ENCODE data around the gene MLXIP. TPM values are rescaled to one million over a fixed set of nuclear protein-coding genes. Genes with fewer than 3 reads are reported as not detected.

MLXIP gene
- total and polyA plus RNA-seq, 12 donors = 11.5 to 37.9 (median 20.9) TPM

DNA sequence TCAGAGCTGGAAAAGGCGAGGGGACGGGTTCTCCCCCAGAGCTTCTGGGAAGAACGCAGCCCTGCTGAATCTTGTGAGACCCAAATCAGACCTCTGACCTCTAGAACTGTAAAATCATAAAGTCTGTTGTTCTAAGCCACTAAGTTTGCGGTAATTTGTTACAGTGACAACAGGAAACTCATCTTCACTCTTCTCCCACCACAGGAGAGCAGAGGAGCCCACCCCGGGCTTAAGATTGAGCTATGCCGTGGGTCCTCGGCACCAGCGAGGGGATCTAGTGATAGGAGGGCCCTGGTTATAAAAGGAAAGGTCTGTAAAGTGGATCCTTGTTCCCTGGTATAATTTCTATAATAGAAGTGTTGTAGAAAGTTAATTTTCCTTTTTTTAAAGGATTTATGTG lies 7.6 kb downstream of the MLXIP start:
- ATAC-seq (no peak), DNase-seq (no peak)
- intact Hi-C loops (cut with DNase I) = no loop called here

DNA sequence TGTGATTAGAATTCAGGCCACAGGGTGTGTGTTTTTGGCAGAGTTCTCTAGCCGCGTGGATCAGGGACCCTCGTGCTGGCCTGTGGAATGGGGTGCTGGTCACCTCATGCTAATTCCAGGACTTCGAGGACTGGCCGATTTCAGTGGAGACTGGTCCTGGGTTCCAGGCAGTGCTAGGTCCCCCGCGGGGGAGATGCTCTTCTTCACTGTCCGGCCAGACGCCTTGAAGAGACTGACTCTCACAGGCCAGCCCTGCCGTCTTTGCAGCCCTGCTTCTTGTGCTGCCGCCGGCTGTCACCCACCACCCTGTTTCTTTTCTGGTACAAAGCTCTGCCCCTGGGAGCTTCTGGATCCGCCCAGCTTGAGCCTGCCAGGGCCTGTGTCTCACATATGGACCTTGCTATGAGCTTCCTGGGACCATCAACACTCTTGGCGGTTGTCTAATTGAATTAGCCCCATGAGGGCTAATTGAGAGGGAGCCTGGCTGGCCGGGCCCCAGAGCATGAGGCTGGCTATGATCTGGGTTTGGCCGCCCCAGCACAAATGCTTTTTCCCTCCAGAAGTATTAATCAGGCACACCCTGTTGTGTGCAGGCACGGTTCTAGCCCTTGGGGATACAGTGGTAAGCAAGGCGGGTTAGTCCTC lies 8.2 kb downstream of the MLXIP start:
- intact Hi-C loops (cut with DNase I) = no loop called here

More for the DNA sequence above, 7.6 kb downstream of the MLXIP start:
- 83 to 87% methylated on average over 8 of the region's 8 CpGs for WGBS, 2 donors
- TF ChIP-seq, protein P1, sequence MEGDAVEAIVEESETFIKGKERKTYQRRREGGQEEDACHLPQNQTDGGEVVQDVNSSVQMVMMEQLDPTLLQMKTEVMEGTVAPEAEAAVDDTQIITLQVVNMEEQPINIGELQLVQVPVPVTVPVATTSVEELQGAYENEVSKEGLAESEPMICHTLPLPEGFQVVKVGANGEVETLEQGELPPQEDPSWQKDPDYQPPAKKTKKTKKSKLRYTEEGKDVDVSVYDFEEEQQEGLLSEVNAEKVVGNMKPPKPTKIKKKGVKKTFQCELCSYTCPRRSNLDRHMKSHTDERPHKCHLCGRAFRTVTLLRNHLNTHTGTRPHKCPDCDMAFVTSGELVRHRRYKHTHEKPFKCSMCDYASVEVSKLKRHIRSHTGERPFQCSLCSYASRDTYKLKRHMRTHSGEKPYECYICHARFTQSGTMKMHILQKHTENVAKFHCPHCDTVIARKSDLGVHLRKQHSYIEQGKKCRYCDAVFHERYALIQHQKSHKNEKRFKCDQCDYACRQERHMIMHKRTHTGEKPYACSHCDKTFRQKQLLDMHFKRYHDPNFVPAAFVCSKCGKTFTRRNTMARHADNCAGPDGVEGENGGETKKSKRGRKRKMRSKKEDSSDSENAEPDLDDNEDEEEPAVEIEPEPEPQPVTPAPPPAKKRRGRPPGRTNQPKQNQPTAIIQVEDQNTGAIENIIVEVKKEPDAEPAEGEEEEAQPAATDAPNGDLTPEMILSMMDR (IDR thresholded peaks at IDR 0.05) = no peak
- Histone ChIP-seq H3K4me3 (no peak overlapping the region), H3K27me3 (no peaks in the 10 kb centered on the region), H3K9me3 (no peaks in the 10 kb centered on the region), H3K27ac (peak overlapping the region in 9 of 10 donors; percentile 11 to 77 (median 48)), H3K4me1 (peaks cover 20 to 96% (median 80%) of the 10 kb centered on the region in 9 donors), H3K36me3 (peaks cover 0 to 39% (median 8%) of the 10 kb centered on the region in 9 donors)

DNA sequence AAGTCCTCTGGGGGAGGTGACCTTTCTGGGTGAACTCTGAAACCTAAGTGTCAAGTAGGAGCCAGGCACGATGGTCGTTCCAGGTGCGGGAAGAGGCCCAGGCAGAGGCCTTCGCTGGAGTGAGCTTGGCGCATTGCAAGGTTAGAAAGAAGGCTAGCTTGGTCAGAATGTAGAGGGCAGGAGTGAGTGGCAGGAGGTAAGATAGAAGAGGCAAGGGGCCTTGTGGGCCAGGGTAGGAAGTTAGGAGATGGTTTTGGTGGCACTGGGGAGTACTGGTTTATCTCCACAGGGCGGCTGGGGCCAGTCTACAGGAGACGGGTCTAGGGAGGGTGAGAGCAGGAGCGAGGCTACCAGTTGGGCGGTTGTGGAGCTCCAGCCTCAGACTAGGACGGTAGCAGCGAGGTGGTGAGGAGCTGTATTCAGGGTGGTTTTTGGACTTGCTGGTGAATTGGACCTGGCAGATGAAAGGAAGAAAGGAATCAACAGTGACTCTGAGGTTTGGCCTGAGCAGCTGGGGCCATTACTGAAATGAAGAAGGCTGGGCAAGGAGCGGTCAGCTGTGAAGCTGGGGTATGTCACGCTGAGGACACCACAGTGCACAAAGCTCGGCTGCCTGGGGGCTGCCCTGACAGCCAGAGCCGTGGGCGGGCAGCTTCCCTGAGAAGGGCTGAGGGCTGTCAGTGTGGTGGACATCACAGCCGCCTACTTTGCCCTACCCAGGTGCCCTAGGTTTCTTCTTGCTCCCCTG lies 9.0 kb downstream of the MLXIP start:
- H3K27me3 ChIP-seq = no peaks in the 10 kb centered on the region
- H3K4me3 ChIP-seq = peak overlapping the region in 2 of 10 donors; percentile 10 to 20
- intact Hi-C loops (cut with DNase I) = loop anchor here in 1 of 10 donors (2.0 kb wide), 1 partner anchor 33 kb away; no protein-coding TSS in a partner anchor
- TF ChIP-seq, protein P1 (IDR thresholded peaks at IDR 0.05) = no peak
- H3K9me3 ChIP-seq = no peaks in the 10 kb centered on the region
- DNase-seq (no peak), ATAC-seq (peak in 7 of 8 donors; percentile 12 to 45 (median 23))
- 76 to 78% methylated on average over 17 of the region's 17 CpGs for WGBS, 2 donors
- peaks cover 0 to 39% (median 8%) of the 10 kb centered on the region in 9 donors for H3K36me3 ChIP-seq
- peaks cover 28 to 96% (median 78%) of the 10 kb centered on the region in 9 donors for H3K4me1 ChIP-seq
- H3K27ac ChIP-seq = peak overlapping the region; percentile 5 to 77 (median 54)

More for the DNA sequence above, 8.2 kb downstream of the MLXIP start:
- 73 to 74% methylated on average over 18 of the region's 18 CpGs for WGBS, 2 donors
- no peak overlapping the region for H3K4me3 ChIP-seq
- TF ChIP-seq, protein P1 (IDR thresholded peaks at IDR 0.05) = no peak
- H3K9me3 ChIP-seq = no peaks in the 10 kb centered on the region
- H3K27me3 ChIP-seq = no peaks in the 10 kb centered on the region
- H3K36me3 ChIP-seq = peaks cover 0 to 39% (median 8%) of the 10 kb centered on the region in 9 donors
- DNase-seq (no peak), ATAC-seq (peak in 5 of 8 donors; percentile 7 to 40 (median 19))
- peak overlapping the region; percentile 19 to 77 (median 53) for H3K27ac ChIP-seq
- H3K4me1 ChIP-seq = peaks cover 25 to 96% (median 80%) of the 10 kb centered on the region in 9 donors

DNA sequence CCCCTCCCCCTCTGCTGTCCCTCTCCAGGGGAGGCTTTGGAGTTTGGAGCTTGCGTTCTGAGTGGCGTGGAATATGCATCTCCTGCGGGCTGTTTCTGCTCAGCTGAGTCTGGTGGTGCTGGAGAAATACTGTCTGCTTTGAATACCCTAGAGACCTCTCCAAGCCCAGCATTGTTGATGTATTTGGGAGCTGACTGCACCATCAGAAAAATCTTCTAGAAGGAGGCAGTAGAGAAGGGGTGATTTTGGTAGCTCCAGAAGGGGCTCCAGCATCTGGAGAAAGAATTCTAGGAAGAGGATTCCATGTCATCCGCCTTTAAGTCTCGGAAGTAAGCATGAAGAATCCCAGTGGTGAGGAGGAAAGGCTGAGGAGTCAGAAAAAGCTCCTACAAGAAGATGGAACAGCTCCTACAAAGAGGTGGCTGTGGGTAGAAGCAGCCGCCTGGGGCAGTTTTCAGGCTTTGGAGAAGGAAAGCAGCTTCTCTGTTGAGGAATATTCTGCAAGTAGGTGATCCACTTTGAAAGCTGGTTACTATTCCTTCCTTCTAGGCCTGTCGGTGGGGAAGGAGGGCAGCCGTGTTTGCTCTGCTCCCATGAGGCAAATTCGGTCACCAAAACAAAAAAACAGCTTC lies 9.7 kb downstream of the MLXIP start:
- H3K4me3 ChIP-seq = peak overlapping the region in 4 of 10 donors; percentile 3 to 20 (median 8)
- intact Hi-C loops (cut with DNase I) = loop anchor here in 1 of 10 donors (2.0 kb wide), 1 partner anchor 33 kb away; no protein-coding TSS in a partner anchor
- H3K9me3 ChIP-seq = no peaks in the 10 kb centered on the region
- H3K27ac ChIP-seq = peak overlapping the region; percentile 5 to 77 (median 54)
- DNase-seq (no peak), ATAC-seq (peak in 5 of 8 donors; percentile 6 to 57 (median 26))
- no peaks in the 10 kb centered on the region for H3K27me3 ChIP-seq
- peaks cover 25 to 90% (median 76%) of the 10 kb centered on the region in 9 donors for H3K4me1 ChIP-seq
- TF ChIP-seq, protein P1 (IDR thresholded peaks at IDR 0.05) = no peak
- WGBS, 2 donors = 60 to 64% methylated on average over 9 of the region's 9 CpGs
- H3K36me3 ChIP-seq = peaks cover 0 to 39% (median 8%) of the 10 kb centered on the region in 9 donors

Data from heart right ventricle (tissue), 16 donors.